ENCODE results near the gene ENPP6.

ENPP6 gene

GRCh38 chr4:184261246-184261645 lies 43.6 kb upstream of the ENPP6 start:
- Histone ChIP-seq H3K79me2 (ENCODE audit: insufficient read depth, low read length) (no peaks in the 10 kb centered on the region), H4K20me1 (ENCODE audit: insufficient read depth, low read length) (no peaks in the 10 kb centered on the region), H3K36me3 (ENCODE audit: insufficient read depth, low read length) (no peaks in the 10 kb centered on the region), H3K4me1 (ENCODE audit: insufficient read depth, low read length, severe bottlenecking) (peaks cover 26% of the 10 kb centered on the region), H3K27me3 (ENCODE audit: insufficient read depth, low read length) (no peaks in the 10 kb centered on the region), H3K27ac (ENCODE audit: low read depth, low read length, poor library complexity, severe bottlenecking) (no peak overlapping the region), H3K9me3 (ENCODE audit: low read length) (no peaks in the 10 kb centered on the region), H3K9me2 (ENCODE audit: low read depth, low read length) (no peaks in the 10 kb centered on the region), H3F3A (ENCODE audit: insufficient read depth, low read length) (peaks cover 3% of the 10 kb centered on the region; the same call in 1 of the 2 replicates), H2AFZ (ENCODE audit: low read length) (no peak overlapping the region), H3K4me3 (ENCODE audit: low read depth, low read length, poor library complexity, severe bottlenecking) (no peak overlapping the region), H3K4me2 (ENCODE audit: low read length) (no peak overlapping the region), H3K9ac (ENCODE audit: low read length) (no peak overlapping the region)
- no peak for TF ChIP-seq EZH2 (IDR thresholded peaks at IDR 0.05; ENCODE audit: borderline replicate concordance, low read length)
- no peak for TF ChIP-seq CTCF (IDR thresholded peaks at IDR 0.05; ENCODE audit: low read length)

GRCh38 chr4:184259866-184260265 lies 42.2 kb upstream of the ENPP6 start:
- H3K4me3 ChIP-seq (ENCODE audit: low read depth, low read length, poor library complexity, severe bottlenecking), result no peak overlapping the region
- no peaks in the 10 kb centered on the region for H3K9me2 ChIP-seq (ENCODE audit: low read depth, low read length)

DNA sequence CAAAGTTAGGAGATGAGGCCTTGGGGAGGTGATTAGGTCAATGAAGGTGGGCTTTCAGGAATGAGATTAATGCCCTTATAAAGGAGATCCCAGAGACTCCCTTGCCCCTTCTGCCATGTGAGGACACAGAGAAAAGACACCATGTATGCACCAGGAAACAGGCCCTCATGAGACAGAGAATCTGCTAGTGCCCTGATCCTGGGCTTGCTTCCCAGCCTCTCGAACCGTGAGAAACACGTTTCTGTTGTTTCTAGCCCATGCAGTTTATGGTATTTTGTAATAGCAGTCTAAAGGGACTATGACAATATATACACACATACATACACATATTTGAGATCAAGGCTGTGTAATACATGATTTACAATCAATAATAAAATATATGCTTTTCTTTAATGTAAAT lies 41.4 kb upstream of the ENPP6 start:
- TF ChIP-seq EZH2 (IDR thresholded peaks at IDR 0.05; ENCODE audit: borderline replicate concordance, low read length) (no peak), CTCF (IDR thresholded peaks at IDR 0.05; ENCODE audit: low read length) (no peak)
- H4K20me1 ChIP-seq (ENCODE audit: insufficient read depth, low read length), result no peaks in the 10 kb centered on the region
- no peak overlapping the region for H3K4me2 ChIP-seq (ENCODE audit: low read length)
- no peak overlapping the region for H3K4me3 ChIP-seq (ENCODE audit: low read depth, low read length, poor library complexity, severe bottlenecking)
- no peak overlapping the region for H2AFZ ChIP-seq (ENCODE audit: low read length)
- peaks cover 7% of the 10 kb centered on the region for H3K4me1 ChIP-seq (ENCODE audit: insufficient read depth, low read length, severe bottlenecking)
- no peaks in the 10 kb centered on the region for H3K79me2 ChIP-seq (ENCODE audit: insufficient read depth, low read length)
- no peaks in the 10 kb centered on the region for H3K9me3 ChIP-seq (ENCODE audit: low read length)
- H3K27ac ChIP-seq (ENCODE audit: low read depth, low read length, poor library complexity, severe bottlenecking), result no peak overlapping the region
- H3K9ac ChIP-seq (ENCODE audit: low read length), result no peak overlapping the region
- no peaks in the 10 kb centered on the region for H3F3A ChIP-seq (ENCODE audit: insufficient read depth, low read length)
- H3K36me3 ChIP-seq (ENCODE audit: insufficient read depth, low read length), result no peaks in the 10 kb centered on the region
- no peaks in the 10 kb centered on the region for H3K27me3 ChIP-seq (ENCODE audit: insufficient read depth, low read length)
- H3K9me2 ChIP-seq (ENCODE audit: low read depth, low read length), result no peaks in the 10 kb centered on the region

More at GRCh38 chr4:184259866-184260265, 42.2 kb upstream of the ENPP6 start:
- Histone ChIP-seq H3F3A (ENCODE audit: insufficient read depth, low read length) (no peaks in the 10 kb centered on the region), H3K9ac (ENCODE audit: low read length) (no peak overlapping the region), H3K79me2 (ENCODE audit: insufficient read depth, low read length) (no peaks in the 10 kb centered on the region), H3K4me1 (ENCODE audit: insufficient read depth, low read length, severe bottlenecking) (peaks cover 12% of the 10 kb centered on the region), H4K20me1 (ENCODE audit: insufficient read depth, low read length) (no peaks in the 10 kb centered on the region), H2AFZ (ENCODE audit: low read length) (no peak overlapping the region), H3K27ac (ENCODE audit: low read depth, low read length, poor library complexity, severe bottlenecking) (no peak overlapping the region), H3K36me3 (ENCODE audit: insufficient read depth, low read length) (no peaks in the 10 kb centered on the region), H3K27me3 (ENCODE audit: insufficient read depth, low read length) (no peaks in the 10 kb centered on the region), H3K4me2 (ENCODE audit: low read length) (no peak overlapping the region), H3K9me3 (ENCODE audit: low read length) (no peaks in the 10 kb centered on the region)
- TF ChIP-seq EZH2 (IDR thresholded peaks at IDR 0.05; ENCODE audit: borderline replicate concordance, low read length) (no peak), CTCF (IDR thresholded peaks at IDR 0.05; ENCODE audit: low read length) (no peak)
